HG03060 (cell line): Measurements from ENCODE around the gene GJA1.
"Not testable (repeated sequence)": the region's sequence is repeated elsewhere in the genome, so short reads cannot be mapped to it uniquely, and the experiment has no call there.

Experiments used
- ATAC-seq: cut with Tn5 transposase; IDR thresholded peaks from one replicate; pipeline ENCODE4 v1.9.1; 2021; ENCODE audit warnings: low read depth, moderate number of reproducible peaks; ENCODE audit not compliant: unreplicated experiment

The GJA1 gene

DNA sequence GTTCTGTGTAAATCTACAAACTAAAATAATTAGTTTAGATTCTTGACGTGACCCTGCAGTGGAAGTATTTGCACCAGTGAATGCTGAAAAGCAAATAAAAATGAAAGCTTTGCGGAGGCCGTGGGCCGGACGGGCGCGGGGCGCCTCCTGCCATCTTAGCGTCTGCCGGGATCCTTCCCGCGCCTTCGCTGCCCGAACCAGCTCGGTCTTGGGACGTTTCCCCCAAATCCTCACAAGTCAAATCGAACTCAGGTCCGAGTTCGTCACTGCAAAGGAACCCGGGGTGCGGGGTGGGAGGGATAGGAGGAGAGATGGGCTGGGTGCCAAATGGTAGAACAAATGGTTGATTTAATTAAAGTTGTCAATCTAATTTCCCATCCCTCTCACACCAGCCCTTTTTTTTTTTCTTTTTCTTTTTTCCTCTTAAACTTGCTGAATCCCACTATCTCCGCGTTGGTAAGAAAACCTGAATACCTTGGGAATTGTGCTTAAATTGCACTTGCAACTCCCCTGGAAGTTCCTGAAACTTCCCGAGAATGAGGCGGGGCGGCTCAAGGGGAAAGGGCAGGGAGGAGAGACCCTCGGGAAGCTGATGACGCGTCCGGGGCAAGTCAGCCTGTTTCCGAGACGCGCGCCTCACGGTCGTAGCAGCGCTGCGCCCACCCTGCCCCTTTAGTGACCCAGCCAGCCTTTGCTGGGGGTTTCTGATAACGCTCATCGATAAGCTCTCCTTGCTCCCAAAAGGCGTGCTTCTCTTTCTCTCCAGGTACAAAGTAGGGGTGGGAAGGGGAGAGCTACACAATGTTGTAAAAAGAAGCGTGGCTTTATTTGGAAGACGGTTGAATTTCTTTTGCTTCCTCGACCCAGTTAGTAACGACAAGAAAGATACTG lies 1.8 kb downstream of the GJA1 start:
- no peak for ATAC-seq

DNA sequence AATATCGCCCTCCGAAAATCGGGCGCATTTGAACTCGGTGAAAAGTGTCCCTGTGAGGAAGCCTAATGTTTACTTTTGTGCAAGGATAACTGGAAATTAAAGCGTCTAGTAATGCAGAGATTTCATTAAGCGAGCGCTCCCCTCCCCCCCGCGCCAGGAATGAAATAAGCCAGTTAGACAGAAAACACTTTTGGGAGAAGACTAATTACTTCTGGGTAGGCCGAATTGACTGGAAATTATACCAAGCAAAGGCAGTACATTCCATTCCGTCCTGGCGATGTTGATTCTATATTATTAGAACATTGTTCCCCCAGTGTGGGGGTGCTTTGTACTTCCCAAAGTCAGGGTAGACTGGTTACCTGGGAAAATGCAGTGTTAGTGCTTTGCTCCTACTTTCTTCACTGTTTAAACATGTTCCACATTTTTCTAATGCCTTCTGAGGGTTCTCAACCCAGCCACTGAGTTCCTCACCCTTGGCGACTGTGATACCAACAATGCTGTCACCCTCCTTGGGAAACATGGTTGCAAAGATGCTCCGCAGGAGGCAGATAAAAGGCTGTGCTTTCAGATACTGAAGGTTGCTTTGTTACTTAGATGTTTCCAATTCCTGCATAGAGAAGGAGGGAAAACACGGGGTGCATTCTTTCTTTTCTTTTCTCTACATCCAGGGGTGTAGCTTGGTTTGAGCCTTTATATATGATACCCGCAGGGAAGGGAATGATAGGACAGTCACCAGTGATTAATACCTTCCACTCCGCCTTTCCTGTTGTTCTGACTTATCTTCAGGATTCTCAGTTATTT lies 2.6 kb downstream of the GJA1 start:
- ATAC-seq = no peak

DNA sequence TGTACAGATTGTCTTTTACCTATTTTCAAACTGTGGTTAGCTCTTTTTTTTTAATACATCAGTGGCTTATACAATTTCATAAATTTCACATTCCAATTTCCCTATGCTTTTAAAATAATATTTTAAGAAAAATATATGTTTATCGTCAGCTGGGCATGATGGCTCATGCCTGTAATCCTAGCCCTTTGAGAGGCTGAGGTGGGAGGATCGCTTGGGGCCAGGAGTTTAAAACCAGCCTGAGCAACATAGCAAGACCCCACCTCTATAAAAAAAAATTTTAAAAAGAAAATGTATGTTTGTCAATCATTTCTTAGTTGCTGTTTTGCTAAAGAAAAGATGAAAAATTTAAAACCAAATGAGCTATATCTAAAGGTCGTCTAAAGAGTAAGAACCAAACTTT lies 3.4 kb downstream of the GJA1 start:
- no peak for ATAC-seq

DNA sequence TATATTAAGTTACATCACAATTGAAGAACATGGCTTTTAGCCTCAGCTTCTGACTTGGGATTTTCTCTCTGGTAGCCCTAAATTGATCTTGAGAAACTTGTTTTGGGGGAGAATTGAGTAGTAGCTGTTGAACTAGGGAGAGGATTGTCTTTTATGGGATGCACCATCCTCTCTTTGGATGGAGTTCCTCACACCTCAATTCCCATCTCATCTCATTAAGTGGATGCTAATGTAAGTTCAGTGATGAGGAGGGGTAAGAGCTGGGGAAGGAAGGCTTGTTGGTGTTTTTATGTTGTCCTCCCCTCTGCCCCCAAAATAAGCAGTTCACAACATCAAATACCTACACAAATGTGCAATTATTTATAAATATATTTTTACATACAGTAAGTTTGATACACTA lies 4.0 kb downstream of the GJA1 start:
- no peak for ATAC-seq

DNA sequence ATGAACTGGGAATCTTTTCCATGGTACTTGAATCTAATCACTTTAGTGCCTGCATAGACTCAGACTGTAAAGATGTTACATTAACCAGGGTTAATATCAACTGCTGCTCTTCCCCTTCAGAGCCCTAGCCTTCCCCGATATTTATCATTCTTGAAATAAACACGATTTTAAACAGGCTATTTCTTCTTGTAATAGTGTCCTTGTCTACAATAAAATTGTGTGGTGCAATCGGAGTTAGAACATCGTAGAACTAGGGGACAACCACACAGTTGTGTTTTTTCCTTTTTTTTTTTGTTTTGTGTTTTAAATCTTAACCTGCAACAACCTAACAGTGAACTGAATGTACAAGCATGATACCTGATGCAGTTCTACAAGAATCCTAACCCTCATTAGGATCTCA lies 4.5 kb downstream of the GJA1 start:
- no peak for ATAC-seq

DNA sequence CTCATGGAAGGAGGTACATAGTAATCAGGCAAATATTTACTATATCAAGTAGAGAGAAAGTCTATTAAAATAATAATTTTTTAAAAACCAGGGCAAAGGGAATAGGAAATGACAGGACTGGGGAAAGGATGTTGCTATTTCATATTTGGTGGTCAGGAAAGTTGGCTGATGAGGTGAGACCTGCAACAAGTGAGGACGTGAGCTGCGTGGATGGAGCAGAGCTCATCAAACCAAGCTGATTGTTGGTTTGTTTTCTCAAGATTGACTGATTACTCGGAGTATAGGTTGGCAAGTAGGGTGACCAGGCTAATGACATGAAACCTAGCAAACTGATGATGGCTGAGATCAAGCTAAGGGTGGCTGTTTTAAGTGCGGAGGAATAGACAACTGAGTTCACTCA lies 6.0 kb downstream of the GJA1 start:
- ATAC-seq = no peak

DNA sequence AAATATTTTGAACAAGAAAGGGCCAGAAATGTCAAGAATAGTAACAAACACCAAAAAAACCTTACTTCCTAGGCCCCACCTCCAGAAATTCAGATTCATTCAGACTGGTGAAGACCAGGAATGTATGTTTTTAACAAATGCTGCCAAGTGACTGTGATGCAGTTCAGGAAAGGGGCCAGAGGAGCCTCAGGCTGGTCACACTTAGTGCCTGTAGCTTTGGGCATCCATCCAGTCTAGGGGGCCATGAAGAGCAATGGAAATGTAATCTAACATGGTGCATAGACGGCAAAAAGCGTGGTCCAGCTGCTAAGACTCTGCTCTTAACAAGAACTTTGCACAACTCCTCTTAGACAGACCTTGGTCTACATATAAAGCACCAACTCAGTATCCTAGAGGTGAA lies 7.1 kb downstream of the GJA1 start:
- ATAC-seq = no peak

DNA sequence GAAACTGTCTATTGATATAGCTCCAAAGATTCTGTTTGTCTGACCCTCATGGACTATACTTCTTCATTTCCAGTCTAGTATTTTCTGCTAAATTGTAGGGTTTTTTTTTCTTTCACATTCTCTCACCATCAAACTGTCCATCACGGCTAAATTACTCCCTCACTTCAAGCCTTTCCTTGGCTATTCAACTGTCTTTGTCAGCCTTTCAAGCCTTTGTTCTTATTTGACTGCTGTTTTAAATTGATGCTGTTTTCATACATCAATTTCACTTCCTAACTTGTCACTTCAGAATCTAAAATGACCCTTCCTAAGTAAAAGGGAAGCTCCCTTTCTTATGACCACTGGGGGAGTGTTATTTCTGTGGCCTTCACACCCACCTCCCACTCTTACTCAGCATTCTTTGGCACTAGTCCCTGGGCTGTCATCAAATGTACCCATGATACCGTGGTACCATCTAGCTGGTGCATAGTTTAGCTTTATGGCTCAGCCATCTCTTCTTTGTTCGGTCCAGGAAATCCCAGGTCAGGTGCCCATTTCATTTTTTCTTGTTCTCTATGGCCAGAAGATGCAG lies 8.6 kb downstream of the GJA1 start:
- no peak for ATAC-seq

DNA sequence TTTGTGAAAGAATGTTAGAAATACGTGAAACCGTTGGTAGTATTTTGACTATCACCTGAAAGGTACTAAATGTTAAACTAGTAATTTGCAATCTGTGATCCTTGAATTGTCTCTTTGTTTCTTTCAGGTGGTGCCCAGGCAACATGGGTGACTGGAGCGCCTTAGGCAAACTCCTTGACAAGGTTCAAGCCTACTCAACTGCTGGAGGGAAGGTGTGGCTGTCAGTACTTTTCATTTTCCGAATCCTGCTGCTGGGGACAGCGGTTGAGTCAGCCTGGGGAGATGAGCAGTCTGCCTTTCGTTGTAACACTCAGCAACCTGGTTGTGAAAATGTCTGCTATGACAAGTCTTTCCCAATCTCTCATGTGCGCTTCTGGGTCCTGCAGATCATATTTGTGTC lies 11.3 kb downstream of the GJA1 start:
- ATAC-seq = not testable (repeated sequence)

DNA sequence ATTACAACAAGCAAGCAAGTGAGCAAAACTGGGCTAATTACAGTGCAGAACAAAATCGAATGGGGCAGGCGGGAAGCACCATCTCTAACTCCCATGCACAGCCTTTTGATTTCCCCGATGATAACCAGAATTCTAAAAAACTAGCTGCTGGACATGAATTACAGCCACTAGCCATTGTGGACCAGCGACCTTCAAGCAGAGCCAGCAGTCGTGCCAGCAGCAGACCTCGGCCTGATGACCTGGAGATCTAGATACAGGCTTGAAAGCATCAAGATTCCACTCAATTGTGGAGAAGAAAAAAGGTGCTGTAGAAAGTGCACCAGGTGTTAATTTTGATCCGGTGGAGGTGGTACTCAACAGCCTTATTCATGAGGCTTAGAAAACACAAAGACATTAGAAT lies 12.3 kb downstream of the GJA1 start:
- not testable (repeated sequence) for ATAC-seq

DNA sequence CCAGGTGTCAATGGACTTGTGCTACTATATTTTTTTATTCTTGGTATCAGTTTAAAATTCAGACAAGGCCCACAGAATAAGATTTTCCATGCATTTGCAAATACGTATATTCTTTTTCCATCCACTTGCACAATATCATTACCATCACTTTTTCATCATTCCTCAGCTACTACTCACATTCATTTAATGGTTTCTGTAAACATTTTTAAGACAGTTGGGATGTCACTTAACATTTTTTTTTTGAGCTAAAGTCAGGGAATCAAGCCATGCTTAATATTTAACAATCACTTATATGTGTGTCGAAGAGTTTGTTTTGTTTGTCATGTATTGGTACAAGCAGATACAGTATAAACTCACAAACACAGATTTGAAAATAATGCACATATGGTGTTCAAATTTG lies 13.1 kb downstream of the GJA1 start:
- ATAC-seq = not testable (repeated sequence)

DNA sequence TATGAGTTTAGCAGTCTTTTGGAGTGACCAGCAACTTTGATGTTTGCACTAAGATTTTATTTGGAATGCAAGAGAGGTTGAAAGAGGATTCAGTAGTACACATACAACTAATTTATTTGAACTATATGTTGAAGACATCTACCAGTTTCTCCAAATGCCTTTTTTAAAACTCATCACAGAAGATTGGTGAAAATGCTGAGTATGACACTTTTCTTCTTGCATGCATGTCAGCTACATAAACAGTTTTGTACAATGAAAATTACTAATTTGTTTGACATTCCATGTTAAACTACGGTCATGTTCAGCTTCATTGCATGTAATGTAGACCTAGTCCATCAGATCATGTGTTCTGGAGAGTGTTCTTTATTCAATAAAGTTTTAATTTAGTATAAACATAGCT lies 13.9 kb downstream of the GJA1 start:
- ATAC-seq = no peak

DNA sequence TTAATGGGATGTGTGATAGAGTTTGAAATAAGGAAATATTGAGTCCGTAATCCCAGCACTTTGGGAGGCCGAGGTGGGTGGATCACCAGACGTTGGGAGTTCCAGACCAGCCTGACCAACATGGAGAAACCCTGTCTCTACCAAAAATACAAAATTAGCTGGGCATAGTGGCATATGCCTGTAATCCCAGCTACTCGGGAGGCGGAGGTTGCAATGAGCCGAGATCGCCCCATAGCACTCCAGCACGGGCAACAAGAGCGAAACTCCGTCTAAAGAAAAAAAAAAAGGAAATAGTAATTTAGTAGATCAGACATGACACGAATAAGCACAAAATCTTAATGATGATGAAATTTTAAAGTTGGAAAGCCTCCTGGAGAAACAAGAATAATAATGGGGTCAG lies 14.8 kb downstream of the GJA1 start:
- no peak for ATAC-seq

DNA sequence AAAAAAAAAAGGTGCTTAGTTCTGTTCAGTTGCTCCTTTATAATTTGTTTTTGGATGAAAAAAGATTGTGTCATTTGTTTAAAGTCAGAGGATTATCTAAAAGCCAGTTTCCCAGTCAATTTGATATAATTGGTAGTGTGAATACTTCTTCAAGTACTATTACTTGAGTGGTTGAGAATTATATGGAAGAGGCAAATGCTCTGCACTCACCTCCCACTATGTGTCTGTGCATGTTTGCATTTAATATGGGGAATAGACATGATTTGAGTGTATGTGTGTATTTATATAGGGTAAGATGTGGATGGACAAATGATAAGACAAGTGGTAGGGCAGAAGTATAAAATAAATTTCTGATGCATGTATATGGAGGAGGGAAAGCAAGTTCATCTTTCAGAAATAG lies 15.8 kb downstream of the GJA1 start:
- ATAC-seq = no peak

DNA sequence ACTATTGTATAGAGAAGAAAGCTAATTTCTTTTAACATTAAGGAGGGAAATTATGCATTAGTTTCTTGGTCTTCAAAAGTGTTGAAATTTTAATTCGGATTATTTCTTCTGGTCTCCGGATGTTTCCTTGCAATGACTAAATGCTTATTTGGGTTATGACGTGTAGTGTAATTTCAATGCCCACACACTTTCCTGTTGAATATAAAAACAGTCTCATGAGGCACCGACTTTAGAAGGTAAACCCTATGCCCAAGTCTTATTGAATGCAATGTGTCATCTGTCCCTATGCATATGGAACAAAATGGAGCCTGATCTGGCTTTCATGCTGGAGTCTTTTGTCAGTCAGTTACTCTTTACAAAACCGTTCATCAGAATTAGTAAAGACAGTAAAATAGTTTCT lies 17.7 kb downstream of the GJA1 start:
- no peak for ATAC-seq

DNA sequence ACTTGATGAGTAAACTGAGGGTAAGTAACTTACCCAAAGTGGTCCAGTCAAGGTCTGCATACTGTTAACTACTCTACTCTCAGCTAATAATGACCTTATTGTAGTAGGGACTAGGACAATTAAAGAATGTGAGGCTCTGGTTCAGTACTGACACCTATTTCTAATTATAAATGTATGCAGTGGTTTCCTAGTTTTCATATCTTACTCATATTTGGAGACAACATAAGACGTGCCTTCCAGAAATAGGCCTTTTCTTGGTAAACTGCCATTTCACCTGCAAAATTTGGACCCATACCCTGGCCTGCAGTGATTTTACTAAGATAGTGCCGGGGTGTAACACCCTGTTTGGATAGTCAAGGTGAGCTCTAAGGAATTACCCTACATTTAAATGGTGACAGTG lies 24.7 kb downstream of the GJA1 start:
- ATAC-seq = peak; percentile 66

DNA sequence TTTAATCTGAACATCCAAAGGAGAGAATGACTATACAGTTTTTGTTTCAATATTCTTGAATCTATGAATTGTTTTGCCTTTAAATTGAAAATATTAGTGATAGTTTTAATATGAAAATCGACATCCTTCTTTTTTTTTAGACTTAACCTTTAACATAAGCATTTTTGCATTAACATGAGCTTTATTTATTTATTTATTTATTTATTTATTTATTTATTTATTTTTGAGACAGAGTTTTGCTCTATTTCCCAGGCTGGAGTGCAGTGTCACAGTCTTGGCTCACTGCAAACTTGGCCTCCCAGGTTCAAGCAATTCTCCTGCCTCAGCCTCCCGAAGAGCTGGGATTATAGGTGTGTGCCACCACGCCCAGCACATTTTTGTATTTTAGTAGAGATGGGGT lies 27.6 kb downstream of the GJA1 start:
- ATAC-seq = no peak

DNA sequence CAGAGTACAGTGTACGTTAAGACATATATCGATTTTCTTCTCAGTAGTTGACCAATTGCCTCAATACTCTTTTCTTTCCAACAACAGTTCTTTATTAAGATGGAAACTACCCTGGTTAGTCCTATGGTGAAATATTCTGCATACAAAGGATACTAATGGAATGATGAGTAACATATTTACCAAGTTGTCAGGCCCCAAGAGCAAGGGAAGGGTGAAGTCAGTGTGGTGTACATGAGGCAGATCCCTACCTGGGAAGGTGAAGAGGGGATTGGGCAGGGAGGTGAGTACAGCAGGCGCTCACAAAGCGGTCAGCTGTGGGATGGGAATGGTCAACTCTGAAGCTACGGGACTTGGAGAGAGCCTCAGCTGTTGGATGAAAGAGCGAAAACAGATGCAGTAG lies 29.7 kb downstream of the GJA1 start:
- ATAC-seq = no peak

DNA sequence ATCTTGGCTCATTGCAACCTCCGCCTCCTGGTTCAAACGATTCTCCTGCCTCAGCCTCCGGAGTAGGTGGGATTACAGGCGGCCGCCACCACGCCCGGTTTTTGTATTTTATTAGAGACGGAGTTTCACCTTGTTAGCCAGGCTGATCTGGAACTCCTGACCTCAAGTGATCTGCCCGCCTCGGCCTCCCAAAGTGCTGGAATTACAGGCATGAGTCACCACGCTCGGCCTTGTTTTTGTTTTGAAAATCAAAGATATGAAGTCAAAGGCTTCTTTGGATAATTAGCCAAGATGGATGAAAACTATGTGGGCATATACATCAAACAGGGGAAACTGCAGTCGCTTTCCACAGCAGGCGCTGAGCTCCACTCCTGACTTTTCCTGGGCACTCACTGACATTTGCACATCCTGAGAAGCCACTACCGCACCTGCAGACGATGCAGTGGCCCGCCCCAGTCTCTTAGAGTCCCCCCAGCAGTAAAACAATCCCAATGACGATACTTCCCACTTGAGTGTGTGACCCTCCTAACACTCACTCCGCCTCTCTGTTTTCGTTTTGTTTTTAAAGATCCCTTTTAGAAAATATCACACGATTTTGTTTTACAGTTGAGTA lies 44.1 kb downstream of the GJA1 start:
- no peak for ATAC-seq

DNA sequence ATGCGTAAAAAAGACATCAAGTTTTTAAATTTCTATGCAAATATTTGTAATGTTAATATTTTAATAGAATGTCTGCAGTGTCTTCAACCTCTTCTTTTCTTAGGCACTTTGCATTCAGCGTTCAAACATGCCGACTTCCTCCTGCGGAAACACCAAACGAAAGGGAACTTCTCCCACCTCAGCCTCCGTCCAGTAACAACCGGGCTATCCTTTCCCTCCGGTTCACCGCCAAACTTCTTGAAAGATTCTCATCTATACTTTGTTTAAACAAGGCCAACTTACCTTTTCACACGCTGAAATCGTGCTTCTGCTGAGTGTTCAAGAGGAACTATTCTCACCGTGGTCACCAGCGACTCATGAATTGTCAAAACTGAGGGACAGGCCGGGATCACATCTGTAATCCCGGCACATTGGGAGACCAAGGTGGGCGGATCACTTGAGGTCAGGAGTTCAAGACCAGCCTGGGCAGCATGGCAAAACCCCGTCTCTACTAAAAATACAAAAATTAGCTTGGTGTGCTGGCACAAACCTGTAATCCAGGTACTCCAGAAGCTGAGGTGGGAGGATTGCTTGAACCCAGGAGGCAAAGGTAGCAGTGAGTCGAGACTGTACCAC lies 44.8 kb downstream of the GJA1 start:
- ATAC-seq = no peak
